HG03558 (cell line): Measurements from ENCODE around the gene SLC12A8.

Source experiments
- ATAC-seq: cut with Tn5 transposase; IDR thresholded peaks from one replicate; pipeline ENCODE4 v1.9.1; 2021; ENCODE audit warnings: moderate number of reproducible peaks; ENCODE audit not compliant: unreplicated experiment; ENCODE audit errors: extremely low read depth

The SLC12A8 gene

GRCh38 chr3:125043599-125044151 is 168.9 kb downstream of the SLC12A8 start:
- no peak for ATAC-seq

- ATAC-seq: no peak
Observed at GRCh38 chr3:125042725-125043406, 169.7 kb downstream of the SLC12A8 start.

GRCh38 chr3:125039131-125040100 is 173.1 kb downstream of the SLC12A8 start:
- no peak for ATAC-seq

- no peak for ATAC-seq
Observed at GRCh38 chr3:125037498-125038150, 174.9 kb downstream of the SLC12A8 start.

GRCh38 chr3:125035217-125035616 is 177.3 kb downstream of the SLC12A8 start:
- no peak for ATAC-seq

GRCh38 chr3:125033616-125034015 is 178.9 kb downstream of the SLC12A8 start:
- no peak for ATAC-seq

GRCh38 chr3:125033135-125033534 is 179.4 kb downstream of the SLC12A8 start:
- ATAC-seq: no peak

- no peak for ATAC-seq
Observed at GRCh38 chr3:125032683-125033082, 179.9 kb downstream of the SLC12A8 start.
